HG03045 (cell line): Measurements from ENCODE around the gene REV3L.
"Not testable (repeated sequence)": the region's sequence is repeated elsewhere in the genome, so short reads cannot be mapped to it uniquely, and the experiment has no call there.

Source experiments
- ATAC-seq: cut with Tn5 transposase; IDR thresholded peaks from one replicate; pipeline ENCODE4 v1.9.1; 2021; ENCODE audit warnings: mild to moderate bottlenecking, moderate library complexity; ENCODE audit not compliant: unreplicated experiment

Gene REV3L

DNA sequence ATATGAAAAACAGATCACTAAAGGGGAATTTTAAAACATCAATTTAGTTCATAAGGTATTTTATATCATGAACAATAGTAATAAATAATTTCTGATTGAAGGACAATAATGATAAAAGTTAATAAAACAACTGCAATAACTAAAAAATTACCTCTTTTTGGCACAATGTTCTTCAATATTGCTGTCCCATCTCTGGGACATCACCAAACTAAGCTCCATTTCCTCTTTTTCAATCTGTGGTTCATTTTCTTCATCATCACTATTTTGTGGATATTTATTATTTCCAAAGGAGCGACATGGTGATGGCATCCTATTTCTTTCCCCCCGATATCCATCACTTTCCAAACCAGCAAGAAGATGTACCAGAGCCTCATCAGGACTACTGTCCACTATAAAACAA is 103.2 kb downstream of the REV3L start:
- ATAC-seq: no peak

- ATAC-seq: no peak
These were observed 103.7 kb downstream of the REV3L start for GRCh38 chr6:111379302-111379701.

DNA sequence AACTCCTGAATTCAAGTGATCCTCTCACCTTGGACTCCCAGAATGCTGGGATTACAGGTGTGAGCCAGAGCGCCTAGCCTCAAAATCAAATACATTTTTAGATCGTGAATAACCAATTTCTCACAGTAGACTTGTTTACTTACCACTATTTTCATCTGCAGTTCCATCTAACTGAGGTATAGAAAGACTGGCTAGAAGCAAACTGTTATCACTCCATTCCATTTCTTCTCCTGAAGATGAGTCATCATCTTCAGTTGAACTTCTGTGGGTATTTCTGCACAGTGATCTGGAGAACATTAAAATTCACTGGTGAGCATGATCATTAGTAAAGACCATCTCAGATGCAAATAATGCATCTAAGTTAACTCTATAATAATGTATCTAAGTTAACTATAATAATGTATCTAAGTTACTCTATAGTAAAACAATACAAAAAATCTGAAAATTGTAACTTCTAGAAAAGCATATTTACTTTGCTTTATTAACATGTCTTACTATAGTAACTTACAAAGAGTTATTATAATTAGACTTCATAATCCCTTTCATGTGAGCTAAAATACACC is 105.4 kb downstream of the REV3L start:
- no peak for ATAC-seq

- no peak for ATAC-seq
These were observed 115.5 kb downstream of the REV3L start for GRCh38 chr6:111367393-111368088.

GRCh38 chr6:111361648-111362047 is 121.4 kb downstream of the REV3L start:
- ATAC-seq: no peak

DNA sequence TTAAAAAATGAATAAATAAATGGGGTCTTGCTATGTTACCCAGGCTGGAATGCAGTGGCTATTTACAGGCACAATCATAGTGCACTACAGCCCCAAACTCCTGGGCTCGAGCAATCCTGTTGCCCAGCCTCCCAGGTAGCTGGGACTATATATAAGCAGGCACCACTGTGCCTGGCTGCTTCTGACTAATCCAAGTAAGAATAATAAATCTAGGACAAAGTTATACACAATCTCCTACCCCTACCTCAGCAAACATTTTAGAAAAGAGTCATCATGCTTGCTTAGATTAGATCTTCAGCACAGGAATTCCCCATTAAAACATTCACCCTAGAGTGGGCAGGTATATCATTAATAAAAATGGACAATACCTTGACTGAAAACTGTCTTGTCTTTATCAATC is 124.6 kb downstream of the REV3L start:
- no peak for ATAC-seq

DNA sequence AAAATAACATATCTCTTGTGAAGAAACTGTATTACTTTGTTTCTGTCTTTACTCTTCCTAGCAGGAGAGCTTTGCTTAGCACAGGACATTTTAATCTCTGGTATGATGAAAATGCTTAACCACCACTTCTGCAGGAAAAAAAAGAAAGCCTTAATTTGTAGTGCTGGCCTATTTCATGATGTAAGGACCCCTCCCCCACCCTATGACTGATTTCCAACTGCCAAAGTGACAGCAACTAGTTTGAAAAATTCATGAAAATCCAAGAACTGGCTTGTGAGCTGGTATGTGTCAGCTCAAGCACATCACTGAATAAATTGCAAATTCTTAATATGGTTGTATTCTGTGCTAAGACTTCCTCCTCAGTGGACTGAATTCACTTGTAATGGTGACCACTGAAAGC is 125.3 kb downstream of the REV3L start:
- ATAC-seq: no peak

DNA sequence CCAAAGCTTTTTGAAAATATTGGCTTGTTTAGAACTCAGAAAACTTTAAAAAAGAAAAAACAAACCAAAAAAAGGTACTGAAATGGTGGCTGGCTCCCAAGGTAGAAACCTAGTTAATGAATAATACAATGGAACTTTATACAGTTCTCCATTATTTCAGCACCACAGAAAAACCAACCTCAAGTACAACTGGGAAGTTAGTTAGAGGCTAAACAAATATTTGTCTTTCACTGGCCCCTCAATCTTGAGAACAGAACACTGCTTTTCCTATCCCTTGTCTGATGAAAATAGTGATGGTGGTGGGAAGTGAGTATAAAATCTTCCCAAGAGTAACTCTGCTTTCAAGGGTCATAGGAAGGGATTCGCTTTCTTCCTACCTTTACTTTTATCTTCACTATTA is 126.5 kb downstream of the REV3L start:
- no peak for ATAC-seq

DNA sequence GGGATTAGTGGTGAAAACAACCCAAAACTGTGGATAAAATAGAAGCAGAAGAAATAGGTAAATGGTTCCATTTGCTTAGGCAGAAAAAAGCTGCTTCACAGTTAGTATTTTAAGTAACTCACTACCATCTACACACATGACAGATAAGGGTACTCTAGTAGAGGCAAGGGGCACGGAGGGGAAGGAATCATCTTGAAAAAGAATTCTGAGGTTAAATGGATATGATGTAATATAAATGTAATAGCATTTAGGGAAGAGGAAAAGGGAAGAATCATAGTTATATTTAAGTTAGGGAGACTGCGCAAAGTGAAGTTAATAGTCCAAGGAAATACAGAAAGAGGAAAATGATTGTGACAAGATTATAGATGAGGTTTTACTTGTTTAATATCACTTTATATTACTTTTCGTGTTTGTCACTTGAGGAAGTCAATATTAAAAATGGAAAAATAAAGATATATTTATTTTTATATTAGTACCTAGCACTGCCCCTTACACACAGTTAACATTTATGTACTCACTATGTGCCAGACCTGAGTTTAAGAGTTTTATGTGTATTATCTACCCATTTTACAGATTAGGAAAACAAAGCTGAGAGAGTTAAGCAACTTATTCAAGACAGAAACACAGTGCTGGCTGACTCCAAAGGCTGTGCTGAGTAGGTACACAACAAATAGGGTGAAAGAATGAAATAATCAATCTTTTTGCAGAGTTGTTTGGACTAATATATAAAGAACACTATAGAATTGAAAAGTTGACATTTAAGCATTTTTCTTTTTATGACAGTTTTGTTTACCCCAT is 128.1 kb downstream of the REV3L start:
- ATAC-seq: no peak

GRCh38 chr6:111353912-111354462 is 129.0 kb downstream of the REV3L start:
- no peak for ATAC-seq

DNA sequence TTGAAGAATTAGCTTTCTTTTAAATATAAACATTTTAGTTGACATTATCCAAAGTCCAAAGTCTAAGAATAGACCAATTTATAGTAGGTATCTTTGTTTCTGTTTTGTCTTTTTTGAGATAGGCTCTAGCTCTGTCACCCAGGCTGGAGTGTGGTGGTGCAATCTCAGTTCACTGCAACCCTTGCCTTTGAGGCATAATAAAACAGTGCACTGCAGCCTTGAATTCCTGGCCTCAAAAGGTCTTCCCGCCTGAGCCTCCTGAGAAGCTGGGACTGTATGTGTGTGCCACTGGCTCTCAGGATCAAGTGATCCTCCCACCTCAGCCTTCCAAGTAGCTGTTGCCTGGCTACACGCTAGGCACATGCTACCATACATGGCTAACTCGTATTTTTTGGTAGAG is 135.4 kb downstream of the REV3L start:
- ATAC-seq: no peak

GRCh38 chr6:111342913-111343312 is 140.1 kb downstream of the REV3L start:
- ATAC-seq: no peak

- peak; percentile 18 for ATAC-seq
These were observed 143.7 kb downstream of the REV3L start for GRCh38 chr6:111339294-111339693.

- ATAC-seq: peak; percentile 99
These were observed 144.2 kb downstream of the REV3L start for GRCh38 chr6:111338843-111339242.

- no peak for ATAC-seq
These were observed 145.2 kb downstream of the REV3L start for GRCh38 chr6:111337829-111338236.

DNA sequence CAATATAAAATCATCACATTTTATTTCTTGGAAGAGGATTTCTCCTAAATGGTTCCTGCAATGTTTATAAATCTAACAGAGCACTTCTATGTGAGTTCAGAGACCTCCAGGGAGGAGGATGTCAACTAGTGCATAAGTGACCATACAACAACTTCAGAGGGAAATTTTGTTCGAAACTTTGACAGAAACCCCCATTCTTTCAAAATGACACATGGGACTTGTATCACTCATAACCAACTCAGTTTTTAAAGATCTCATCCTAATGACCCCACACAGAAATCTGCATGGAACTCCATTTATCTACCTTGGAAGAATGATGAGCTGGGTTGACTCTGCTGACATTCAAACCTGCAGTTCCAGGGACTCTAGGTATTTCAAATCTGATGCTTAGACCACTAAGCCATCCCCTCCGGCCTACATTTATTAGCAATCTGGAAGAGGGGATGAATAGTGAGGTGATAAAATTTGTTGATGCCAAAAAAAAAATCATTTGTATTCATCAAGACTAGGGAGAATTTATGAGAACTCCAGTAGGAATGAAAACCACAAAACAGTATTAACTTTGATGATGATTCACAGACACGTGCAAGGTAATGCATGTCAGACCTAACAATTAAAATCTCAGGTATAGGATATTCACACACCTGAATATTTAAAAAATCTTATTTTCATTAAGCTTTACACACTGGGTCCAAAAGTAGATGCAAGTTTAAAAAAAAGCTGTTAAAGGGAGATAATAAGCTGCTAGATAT is 153.0 kb downstream of the REV3L start:
- ATAC-seq: peak; percentile 86

GRCh38 chr6:111326563-111326962 is 156.5 kb downstream of the REV3L start:
- ATAC-seq: no peak

- ATAC-seq: no peak
These were observed 160.9 kb downstream of the REV3L start for GRCh38 chr6:111322145-111322544.

DNA sequence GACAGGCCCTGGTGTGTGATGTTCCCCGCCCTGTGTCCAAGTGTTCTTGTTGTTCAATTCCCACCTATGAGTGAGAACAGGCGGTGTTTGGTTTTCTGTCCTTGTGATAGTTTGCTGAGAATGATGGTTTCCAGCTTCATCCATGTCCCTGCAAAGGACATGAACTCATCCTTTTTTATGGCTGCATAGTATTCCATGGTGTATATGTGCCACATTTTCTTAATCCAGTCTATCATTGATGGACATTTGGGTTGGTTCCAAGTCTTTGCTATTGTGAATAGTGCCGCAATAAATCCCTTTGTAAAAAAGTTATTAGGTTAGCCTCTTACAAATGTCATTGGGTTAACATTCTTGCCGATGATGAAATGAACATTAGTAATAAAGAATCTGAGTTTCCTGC is 175.1 kb downstream of the REV3L start:
- ATAC-seq: not testable (repeated sequence)

GRCh38 chr6:111307275-111307858 is 175.7 kb downstream of the REV3L start:
- no peak for ATAC-seq
